Measurements from ENCODE around the gene GNA12.

DNA sequence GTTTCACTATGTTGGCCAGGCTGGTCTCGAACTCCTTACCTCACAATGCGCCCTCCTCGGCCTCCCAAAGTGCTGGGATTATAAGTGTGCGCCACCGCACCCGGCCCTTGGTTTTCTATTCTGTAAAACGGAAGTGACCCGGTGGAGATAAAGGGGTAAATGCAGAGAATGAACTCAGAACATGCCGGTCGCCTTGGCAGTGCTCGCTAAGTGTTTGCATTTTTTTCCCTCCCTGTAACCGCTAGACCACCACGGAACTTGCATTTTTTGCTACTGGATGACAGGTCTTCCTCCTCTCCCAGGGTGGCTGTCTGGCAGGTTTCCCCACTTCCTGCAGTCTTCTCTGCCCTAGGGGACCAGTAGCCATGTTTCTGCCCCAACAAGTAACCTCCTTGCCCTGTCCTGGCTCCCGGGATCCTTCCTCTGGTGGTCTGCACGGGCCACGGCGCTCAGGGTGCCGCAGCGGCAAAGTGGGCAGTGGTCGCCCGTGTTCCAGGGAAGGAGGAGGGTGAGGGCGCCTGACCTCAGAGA lies 18.8 kb upstream of the GNA12 start:
- TF ChIP-seq, protein P1, sequence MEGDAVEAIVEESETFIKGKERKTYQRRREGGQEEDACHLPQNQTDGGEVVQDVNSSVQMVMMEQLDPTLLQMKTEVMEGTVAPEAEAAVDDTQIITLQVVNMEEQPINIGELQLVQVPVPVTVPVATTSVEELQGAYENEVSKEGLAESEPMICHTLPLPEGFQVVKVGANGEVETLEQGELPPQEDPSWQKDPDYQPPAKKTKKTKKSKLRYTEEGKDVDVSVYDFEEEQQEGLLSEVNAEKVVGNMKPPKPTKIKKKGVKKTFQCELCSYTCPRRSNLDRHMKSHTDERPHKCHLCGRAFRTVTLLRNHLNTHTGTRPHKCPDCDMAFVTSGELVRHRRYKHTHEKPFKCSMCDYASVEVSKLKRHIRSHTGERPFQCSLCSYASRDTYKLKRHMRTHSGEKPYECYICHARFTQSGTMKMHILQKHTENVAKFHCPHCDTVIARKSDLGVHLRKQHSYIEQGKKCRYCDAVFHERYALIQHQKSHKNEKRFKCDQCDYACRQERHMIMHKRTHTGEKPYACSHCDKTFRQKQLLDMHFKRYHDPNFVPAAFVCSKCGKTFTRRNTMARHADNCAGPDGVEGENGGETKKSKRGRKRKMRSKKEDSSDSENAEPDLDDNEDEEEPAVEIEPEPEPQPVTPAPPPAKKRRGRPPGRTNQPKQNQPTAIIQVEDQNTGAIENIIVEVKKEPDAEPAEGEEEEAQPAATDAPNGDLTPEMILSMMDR (IDR thresholded peaks at IDR 0.05; ENCODE audit: borderline replicate concordance, extremely low read depth, low read length, poor library complexity, severe bottlenecking): no peak
- no peak for TF ChIP-seq EZH2 (IDR thresholded peaks at IDR 0.05; ENCODE audit: borderline replicate concordance, low read depth, low read length, severe bottlenecking)

Measured in DND-41 (cell line).